Activated CD4-positive, alpha-beta memory T cell treated with anti-CD3 and anti-CD28 coated beads for 36 hours (primary cell): ENCODE measurements around the gene TUBGCP3. TPM values are rescaled to one million over a fixed set of nuclear protein-coding genes. Genes with fewer than 3 reads are reported as not detected.

Experiments used
- CTCF ChIA-PET: fragments of 350-600 bp; sonication (Branson Sonifier 250); formaldehyde crosslinking; loops from one replicate; lab custom pipeline; 2021; ENCODE audit warnings: antibody characterized with exemption, inconsistent platforms; lab: Charles Lee
- POLR2A ChIA-PET: fragments of 350-600 bp; sonication (Branson Sonifier 250); formaldehyde crosslinking; loops from one replicate; lab custom pipeline; 2021; ENCODE audit warnings: antibody characterized with exemption; lab: Charles Lee
- DNase-seq: peaks from one replicate; pipeline ENCODE4 v3.0.0-alpha.2; 2020
- H3K27ac Mint-ChIP-seq: one replicate; pipeline ENCODE4 v1.8.0; 2021; ENCODE audit warnings: mixed read lengths
- H3K27me3 Mint-ChIP-seq: one replicate; pipeline ENCODE4 v1.8.0; 2021; ENCODE audit warnings: mixed read lengths
- H3K36me3 Mint-ChIP-seq: one replicate; pipeline ENCODE4 v1.8.0; 2021; ENCODE audit warnings: mixed read lengths
- H3K4me1 Mint-ChIP-seq: one replicate; pipeline ENCODE4 v1.8.0; 2021; ENCODE audit warnings: low read depth, mixed read lengths
- H3K4me3 Mint-ChIP-seq: one replicate; pipeline ENCODE4 v1.8.0; 2021; ENCODE audit warnings: mild to moderate bottlenecking, mixed read lengths
- H3K9me3 Mint-ChIP-seq: one replicate; pipeline ENCODE4 v1.8.0; 2021; ENCODE audit warnings: mixed read lengths
- intact Hi-C: fragments of 100-400 bp; cut with micrococcal nuclease; formaldehyde crosslinking; loops from one replicate; pipeline ENCODE4 v1.15.1; 2023
- total RNA-seq, 2 experiments: library from RNA; stranded (reverse); gene quantifications; one replicate each; pipeline ENCODE4 v1.2.3, GENCODE V29; 2021

The TUBGCP3 gene
- total RNA-seq, 2 experiments from 2014 or later, result 51.7 to 53.7 TPM

DNA sequence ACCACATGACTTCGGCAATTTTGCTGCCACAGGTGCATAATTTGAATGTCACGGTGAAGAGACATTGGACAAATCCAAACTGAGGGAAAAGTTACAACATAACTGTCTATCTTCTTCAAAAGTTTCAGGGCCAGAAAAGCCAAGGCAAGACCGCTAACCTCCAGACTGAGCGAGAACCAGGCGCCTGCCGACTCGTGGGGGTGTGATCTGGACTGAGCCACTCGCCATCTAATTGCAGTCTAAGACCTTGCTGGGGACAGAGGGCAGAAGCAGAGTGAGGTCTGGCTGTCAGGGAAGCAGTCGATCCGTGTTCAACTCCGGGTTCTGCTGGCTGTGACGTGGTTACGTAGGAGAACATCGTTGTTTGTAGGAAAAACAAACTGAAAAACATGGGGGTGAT lies 123.2 kb downstream of the TUBGCP3 start:
- Mint-ChIP-seq H3K4me1 (no peaks in the 10 kb centered on the region), H3K36me3 (peaks cover 6% of the 10 kb centered on the region), H3K27ac (no peak overlapping the region), H3K27me3 (peaks cover 12% of the 10 kb centered on the region), H3K4me3 (no peak overlapping the region), H3K9me3 (peaks cover 12% of the 10 kb centered on the region)
- intact Hi-C loops, result no loop called here
- no peak for DNase-seq
- POLR2A ChIA-PET, result no interaction called here
- CTCF ChIA-PET, result no interaction called here

DNA sequence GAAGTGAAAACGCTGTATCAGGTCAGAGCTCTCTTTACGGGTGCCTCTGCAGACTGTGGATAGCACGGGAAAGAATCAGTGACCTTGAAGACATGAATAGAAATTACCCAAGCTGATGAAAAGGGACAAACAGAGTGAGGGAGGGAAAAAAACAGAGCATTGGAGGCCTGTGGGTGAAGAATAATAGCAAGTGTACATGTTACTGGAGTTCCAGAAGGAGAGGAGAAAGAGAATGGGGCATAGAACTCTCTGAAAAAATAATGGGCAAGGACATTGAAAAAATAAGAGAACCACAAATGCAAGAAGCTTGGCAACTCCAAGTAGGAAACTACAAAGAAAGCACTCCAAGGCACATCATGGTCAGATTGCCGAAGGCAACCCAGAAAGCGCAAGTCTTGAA lies 125.5 kb downstream of the TUBGCP3 start:
- H3K9me3 Mint-ChIP-seq, result peaks cover 15% of the 10 kb centered on the region
- H3K36me3 Mint-ChIP-seq, result peaks cover 6% of the 10 kb centered on the region
- no peak overlapping the region for H3K27ac Mint-ChIP-seq
- intact Hi-C loops, result no loop called here
- no peaks in the 10 kb centered on the region for H3K4me1 Mint-ChIP-seq
- POLR2A ChIA-PET, result no interaction called here
- H3K4me3 Mint-ChIP-seq, result no peak overlapping the region
- no peak for DNase-seq
- H3K27me3 Mint-ChIP-seq, result peaks cover 15% of the 10 kb centered on the region
- CTCF ChIA-PET, result no interaction called here

DNA sequence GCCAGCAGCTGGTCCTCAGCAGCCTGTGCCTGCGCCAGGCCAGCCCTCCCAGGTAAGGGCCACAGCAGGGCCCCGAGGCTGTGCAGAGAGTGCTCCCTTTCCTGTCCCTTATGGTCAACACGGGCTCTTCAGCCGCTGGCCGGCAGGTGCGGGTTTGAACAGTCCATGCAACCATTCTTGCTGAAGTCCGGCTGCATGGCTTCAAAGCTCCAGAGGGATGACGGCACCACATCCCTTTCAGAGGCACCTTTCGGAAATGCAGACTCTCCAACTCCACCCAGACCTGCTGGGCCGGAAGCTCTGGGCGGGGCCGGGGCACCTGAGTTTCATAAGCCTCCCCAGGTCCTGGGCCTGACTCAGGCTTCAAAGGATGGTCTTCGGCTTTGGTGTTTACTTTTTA lies 130.5 kb downstream of the TUBGCP3 start:
- DNase-seq, result no peak
- Mint-ChIP-seq H3K27me3 (peaks cover 16% of the 10 kb centered on the region), H3K4me1 (no peaks in the 10 kb centered on the region), H3K4me3 (no peak overlapping the region), H3K36me3 (peaks cover 4% of the 10 kb centered on the region), H3K9me3 (peaks cover 13% of the 10 kb centered on the region), H3K27ac (no peak overlapping the region)
- ChIA-PET CTCF (no interaction called here), POLR2A (no interaction called here)
- intact Hi-C loops, result no loop called here

DNA sequence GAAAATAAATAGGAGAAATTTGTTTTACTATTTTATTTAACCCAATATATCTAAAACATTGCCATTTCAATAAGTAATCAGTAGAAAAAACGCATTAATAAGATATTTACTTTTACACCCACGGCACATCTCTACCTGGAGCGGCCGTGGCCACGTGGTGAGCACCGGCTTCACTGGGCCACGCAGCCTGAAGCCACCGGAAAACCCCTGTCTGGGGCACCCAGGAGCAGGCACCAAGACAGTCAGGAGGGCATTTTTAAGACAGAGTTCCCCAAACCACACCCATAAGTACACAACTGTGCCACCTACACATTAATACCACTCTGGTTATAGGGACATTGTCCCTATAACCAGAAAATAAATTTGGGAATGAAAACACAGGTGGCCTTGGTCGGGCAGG lies 130.9 kb downstream of the TUBGCP3 start:
- Mint-ChIP-seq H3K27me3 (peaks cover 12% of the 10 kb centered on the region), H3K4me1 (no peaks in the 10 kb centered on the region), H3K36me3 (no peaks in the 10 kb centered on the region), H3K27ac (no peak overlapping the region), H3K4me3 (no peak overlapping the region), H3K9me3 (peaks cover 9% of the 10 kb centered on the region)
- CTCF ChIA-PET, result no interaction called here
- DNase-seq, result no peak
- POLR2A ChIA-PET, result no interaction called here
- intact Hi-C loops, result no loop called here

DNA sequence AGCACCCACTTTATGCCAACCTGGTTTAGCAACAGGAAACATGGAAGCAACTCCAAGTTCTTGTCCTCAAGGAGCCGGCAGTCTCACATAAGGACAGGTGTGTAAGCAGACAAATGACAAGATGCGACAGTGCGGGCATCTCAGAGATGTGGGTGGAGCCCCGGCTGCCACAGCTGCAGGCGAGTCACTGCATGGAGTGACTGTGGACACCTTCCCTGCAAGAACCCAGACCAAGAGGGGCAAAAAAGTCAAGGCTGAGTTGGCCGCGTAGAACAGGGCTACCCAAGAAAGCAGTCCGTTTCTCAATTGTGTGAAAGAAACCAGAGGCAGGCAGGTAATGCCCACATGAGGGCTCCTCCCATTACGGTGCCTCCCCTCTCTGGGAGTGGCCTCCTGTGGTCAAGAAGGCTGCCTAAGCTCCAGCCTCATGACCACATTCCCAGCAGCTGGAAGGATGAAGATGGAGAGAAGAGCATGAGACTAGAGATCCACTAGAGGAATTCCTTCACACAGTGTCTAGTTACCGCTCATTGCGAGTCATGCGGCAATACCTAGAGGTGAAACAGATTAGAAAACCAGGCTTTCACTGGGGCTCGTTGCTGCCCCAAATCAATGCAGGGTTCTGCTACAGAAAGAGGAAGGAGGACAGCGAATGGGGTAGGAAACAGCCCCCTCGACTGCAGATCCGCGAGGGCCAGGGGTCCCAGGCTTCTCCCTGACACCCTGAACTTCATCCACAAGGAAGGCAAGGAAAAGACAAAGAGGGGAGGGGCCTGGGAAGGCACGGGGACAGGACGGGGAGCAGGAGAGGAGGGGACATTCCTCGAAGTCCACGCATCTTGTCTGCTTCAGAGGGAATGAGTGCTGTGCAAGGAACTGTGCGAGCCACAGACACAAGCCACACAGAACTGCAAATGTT lies 131.6 kb downstream of the TUBGCP3 start:
- no peak overlapping the region for H3K4me3 Mint-ChIP-seq
- no peak overlapping the region for H3K27ac Mint-ChIP-seq
- no peaks in the 10 kb centered on the region for H3K4me1 Mint-ChIP-seq
- intact Hi-C loops, result no loop called here
- ChIA-PET POLR2A (no interaction called here), CTCF (no interaction called here)
- H3K36me3 Mint-ChIP-seq, result no peaks in the 10 kb centered on the region
- peak; percentile 4 for DNase-seq
- H3K9me3 Mint-ChIP-seq, result peaks cover 7% of the 10 kb centered on the region
- peaks cover 10% of the 10 kb centered on the region for H3K27me3 Mint-ChIP-seq

DNA sequence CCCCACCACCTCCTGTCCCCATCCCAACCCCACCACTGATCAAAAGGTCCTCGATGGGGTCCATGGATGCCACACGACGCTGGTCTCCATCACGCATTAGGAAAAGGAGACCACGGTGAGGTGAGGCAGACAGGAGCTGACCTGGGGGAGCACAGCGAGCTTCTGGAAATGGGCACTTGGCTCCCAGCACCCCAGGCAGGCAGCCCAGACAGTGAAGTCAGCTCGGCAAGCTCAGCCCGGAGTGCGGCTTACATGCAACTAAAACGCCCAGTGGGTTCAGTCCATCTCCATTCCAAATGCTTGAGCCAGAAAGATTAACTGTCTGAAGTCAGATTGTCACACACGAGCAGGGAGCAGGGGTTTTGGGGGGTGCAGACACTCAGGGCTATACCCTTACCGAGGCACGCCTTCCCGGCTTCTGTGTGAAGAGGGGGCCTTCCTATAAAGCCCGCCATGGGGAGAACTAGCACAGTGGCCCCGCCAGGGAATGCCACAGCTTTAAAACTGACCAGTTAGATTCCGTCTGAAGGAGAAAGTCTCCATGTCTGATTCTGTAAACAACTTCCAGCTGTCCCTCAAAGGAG lies 132.4 kb downstream of the TUBGCP3 start:
- Mint-ChIP-seq H3K27me3 (peaks cover 10% of the 10 kb centered on the region), H3K4me3 (no peak overlapping the region), H3K36me3 (no peaks in the 10 kb centered on the region), H3K27ac (no peak overlapping the region), H3K9me3 (peaks cover 7% of the 10 kb centered on the region), H3K4me1 (no peaks in the 10 kb centered on the region)
- ChIA-PET CTCF (interaction anchor here (1.2 kb wide), 1 partner anchor 11 kb away, joined by 5 read pairs; no protein-coding TSS in a partner anchor), POLR2A (no interaction called here)
- intact Hi-C loops, result no loop called here
- DNase-seq, result no peak

DNA sequence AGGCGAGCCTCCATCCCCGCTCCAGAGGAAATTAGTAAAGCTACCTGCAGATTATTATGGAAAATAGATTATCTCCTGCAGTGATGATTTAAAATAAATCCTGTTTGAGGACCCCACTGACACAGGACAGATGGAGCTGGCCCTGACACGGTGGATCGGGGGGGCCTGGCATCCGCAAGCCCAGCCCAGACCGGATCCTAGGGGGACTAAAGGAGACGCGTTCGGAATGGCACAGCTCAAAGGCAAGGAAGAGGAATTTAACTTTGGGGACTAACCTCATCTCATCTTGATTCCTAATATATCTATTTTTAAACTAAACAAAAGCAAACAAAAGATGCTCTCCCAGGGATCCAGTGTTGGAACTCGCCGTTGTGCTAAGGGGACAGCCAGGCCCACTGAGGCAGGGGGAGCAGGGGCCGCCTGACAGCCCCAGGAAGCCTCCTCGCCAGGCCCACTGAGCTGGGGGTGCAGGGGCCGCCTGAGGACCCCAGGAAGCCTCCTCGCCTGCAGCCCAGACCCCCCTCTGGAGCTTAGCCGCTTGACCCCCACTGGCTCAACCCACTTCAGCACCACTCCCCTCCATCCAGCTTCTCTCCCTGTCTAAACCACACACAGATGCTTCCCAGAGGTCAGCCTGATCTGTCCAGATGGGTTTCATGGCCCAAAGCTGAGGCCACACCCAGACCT lies 133.2 kb downstream of the TUBGCP3 start:
- ChIA-PET CTCF (interaction anchor here (1.2 kb wide), 1 partner anchor 11 kb away, joined by 5 read pairs; no protein-coding TSS in a partner anchor), POLR2A (no interaction called here)
- Mint-ChIP-seq H3K4me1 (no peaks in the 10 kb centered on the region), H3K4me3 (no peak overlapping the region), H3K36me3 (no peaks in the 10 kb centered on the region), H3K9me3 (peaks cover 4% of the 10 kb centered on the region), H3K27ac (no peak overlapping the region), H3K27me3 (peaks cover 7% of the 10 kb centered on the region)
- no peak for DNase-seq
- intact Hi-C loops, result no loop called here

DNA sequence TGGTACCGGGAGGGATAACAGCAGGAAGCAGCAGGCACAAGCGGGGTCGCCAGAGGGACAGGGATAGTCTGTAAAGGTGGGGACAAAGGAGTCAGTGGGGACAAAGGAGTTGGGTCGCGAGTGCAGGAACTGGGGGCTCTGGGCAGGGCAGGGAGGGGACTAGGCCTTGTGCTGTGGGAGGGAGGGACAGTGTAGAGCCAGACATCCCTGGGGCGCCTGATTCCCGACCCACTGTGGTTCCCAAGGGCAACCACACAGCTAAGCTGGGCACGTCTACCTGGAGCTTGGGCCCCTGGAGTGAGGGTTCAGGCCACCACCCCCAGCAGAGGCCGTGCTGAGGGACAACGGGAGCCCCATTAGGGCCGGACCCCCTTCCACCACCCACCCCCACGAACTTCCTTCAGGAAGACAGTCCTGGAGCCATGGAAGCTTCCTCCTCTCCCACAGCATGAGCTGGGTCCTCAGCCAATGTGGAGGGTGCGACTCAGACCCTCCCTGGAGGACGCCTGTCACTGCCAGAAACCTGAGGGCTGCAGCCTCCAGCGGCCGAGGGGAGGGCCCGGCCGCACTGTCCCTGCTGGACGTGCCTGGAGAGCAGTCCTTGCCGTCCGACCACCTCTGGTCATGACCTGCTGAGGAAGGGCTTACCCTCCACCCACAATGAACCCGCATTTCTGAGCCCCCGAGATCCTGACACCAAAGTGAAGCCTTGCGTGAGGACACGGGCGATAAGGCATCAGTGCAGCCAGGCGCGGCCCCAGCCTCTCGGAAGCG lies 133.9 kb downstream of the TUBGCP3 start:
- Mint-ChIP-seq H3K36me3 (no peaks in the 10 kb centered on the region), H3K4me3 (no peak overlapping the region), H3K27ac (no peak overlapping the region), H3K9me3 (no peaks in the 10 kb centered on the region), H3K27me3 (peaks cover 3% of the 10 kb centered on the region), H3K4me1 (no peaks in the 10 kb centered on the region)
- CTCF ChIA-PET, result interaction anchor here (1.2 kb wide), 1 partner anchor 10 kb away, joined by 5 read pairs; no protein-coding TSS in a partner anchor
- no peak for DNase-seq
- intact Hi-C loops, result no loop called here
- POLR2A ChIA-PET, result no interaction called here

DNA sequence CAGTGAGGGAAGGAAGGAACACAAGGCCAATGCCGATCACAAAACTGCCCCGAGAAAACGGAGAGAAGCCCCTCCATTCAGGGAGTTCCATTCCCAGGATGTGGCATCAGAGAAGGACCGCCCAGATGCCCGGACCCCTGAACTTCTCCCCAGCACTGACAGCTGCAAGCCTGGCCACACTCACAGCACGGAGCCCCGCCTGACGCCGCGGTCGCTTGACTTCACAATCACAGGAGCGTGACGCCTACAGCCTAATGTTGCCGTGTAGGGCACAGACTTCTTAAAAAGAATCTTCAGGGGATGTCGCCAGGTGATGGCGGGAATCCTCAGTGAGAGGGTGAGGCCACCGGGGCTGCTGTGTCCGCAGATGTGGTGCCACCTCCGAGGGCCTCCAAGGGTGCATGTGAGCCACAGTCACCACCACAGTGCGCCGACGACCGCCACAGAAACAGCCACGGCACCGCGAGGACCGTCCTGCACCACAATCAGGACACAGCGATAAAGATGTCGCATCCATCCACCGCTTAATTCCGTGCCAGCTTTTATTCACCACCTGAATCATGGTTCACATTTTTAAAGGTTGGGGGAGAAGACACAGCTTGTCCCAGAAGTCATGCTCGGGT lies 134.6 kb downstream of the TUBGCP3 start:
- no peak overlapping the region for H3K27ac Mint-ChIP-seq
- POLR2A ChIA-PET, result no interaction called here
- no peak for DNase-seq
- H3K36me3 Mint-ChIP-seq, result no peaks in the 10 kb centered on the region
- no peak overlapping the region for H3K4me3 Mint-ChIP-seq
- peaks cover 3% of the 10 kb centered on the region for H3K27me3 Mint-ChIP-seq
- intact Hi-C loops, result no loop called here
- CTCF ChIA-PET, result no interaction called here
- H3K4me1 Mint-ChIP-seq, result no peaks in the 10 kb centered on the region
- no peaks in the 10 kb centered on the region for H3K9me3 Mint-ChIP-seq

DNA sequence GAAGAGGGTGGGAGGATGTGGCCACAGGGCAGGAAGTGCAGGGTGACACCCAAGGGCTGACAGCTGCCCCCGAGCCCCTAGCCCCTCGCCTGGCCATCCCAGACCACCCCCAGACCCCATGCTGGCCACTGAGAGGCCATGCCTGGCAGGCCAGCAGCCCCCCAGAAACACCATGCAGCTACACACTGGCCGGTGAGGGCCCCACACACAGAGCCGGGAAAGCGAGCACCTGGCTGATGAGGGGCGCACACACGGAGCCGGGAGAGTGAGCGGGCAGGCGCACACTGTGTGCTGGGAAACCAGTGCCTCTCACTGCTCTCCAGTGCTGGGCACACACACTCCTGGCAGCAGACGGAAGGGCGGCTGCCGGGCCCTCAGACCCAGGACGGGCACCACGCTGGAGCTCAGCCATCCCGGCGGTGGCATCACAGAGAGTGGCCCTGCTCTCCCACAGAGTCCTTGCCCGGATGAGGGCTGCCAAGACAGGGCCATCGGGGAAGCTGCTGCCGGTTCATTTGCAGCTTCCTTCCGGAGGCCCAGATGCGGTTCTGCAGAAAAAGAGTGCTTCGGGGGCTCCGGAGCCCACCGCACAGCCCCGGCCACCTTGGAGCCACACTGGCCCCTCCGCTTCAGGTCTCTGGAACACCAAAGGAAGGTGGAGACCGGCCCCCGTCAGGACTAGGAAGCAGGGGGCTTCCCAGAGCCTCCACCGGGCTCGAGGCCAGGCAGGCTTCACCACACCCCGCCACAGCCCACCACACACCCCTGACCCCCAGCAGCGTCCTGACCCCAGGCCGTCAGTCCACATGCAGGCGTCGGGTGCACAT lies 135.4 kb downstream of the TUBGCP3 start:
- intact Hi-C loops, result no loop called here
- Mint-ChIP-seq H3K4me1 (no peaks in the 10 kb centered on the region), H3K27ac (no peak overlapping the region), H3K9me3 (no peaks in the 10 kb centered on the region), H3K36me3 (no peaks in the 10 kb centered on the region), H3K27me3 (peaks cover 3% of the 10 kb centered on the region), H3K4me3 (no peak overlapping the region)
- DNase-seq, result no peak
- ChIA-PET POLR2A (no interaction called here), CTCF (no interaction called here)
